HepG2 (cell line): ENCODE data around the gene HHIPL1. TPM values are rescaled to one million over a fixed set of nuclear protein-coding genes. Genes with fewer than 3 reads are reported as not detected.

Source experiments
- ATAC-seq: fragments of 200-7000 bp; cut with Tn5 transposase; 3 replicates; pipeline ENCODE4 v1.9.1; 2020; ENCODE audit warnings: mild to moderate bottlenecking, moderate library complexity
- BruUV-seq: library from RNA; stranded (reverse); fragments of 400-500 nt; replicated peaks from 2 replicates; lab custom pipeline; 2021; lab: Mats Ljungman, UMichigan
- CTCF ChIA-PET: fragments of 300-600 bp; formaldehyde crosslinking; extraction: SDS; loops from one replicate; lab custom pipeline; 2021; ENCODE audit warnings: low total read pairs, inconsistent platforms, low intra/inter-chr PET ratio; lab: Yijun Ruan, JAX
- POLR2A ChIA-PET: fragments of 350-600 bp; sonication (Branson Sonifier 250); formaldehyde crosslinking; loops from one replicate; lab custom pipeline; 2020; ENCODE audit warnings: antibody characterized with exemption, inconsistent platforms; lab: Yijun Ruan, JAX
- DNase-seq: peaks from one replicate; pipeline ENCODE4 v3.0.0-alpha.2; 2015; ENCODE audit warnings: low spot score
- FAIRE-seq: peaks from 3 replicates; lab custom pipeline; 2011; peaks lifted over from hg19 to GRCh38; lab: Jason Lieb, UNC
- H2AFZ ChIP-seq: one replicate; pipeline ENCODE4 v1.6.1; 2011; ENCODE audit warnings: low read length, inconsistent platforms
- H3K27ac ChIP-seq: fragments of 300-600 bp; 3 replicates; pipeline ENCODE4 v1.8.0; 2011; ENCODE audit warnings: mixed run types, mild to moderate bottlenecking, mixed read lengths, low read length, inconsistent platforms; ENCODE audit not compliant: insufficient read depth; ENCODE audit errors: extremely low read length
- H3K27me3 ChIP-seq, 2 experiments: fragments of 200-600 bp in 1 of 2; 2 replicates in 1 of 2; 3 replicates in 1 of 2; pipeline versions ENCODE4 v1.6.0 to v1.8.0; 2011; ENCODE audit warnings: low read length in 2 of 2, mild to moderate bottlenecking in 2 of 2, moderate library complexity in 2 of 2, inconsistent platforms in 1 of 2; ENCODE audit not compliant: insufficient read depth in 2 of 2, control insufficient read depth in 1 of 2
- H3K36me3 ChIP-seq, 2 experiments: fragments of 200-600 bp in 1 of 2; replicated peaks in 1 of 2; 2 replicates in 1 of 2; 3 replicates in 1 of 2; pipeline versions ENCODE4 v1.5.1 to v1.8.0; 2011; ENCODE audit warnings: low read length in 2 of 2, inconsistent platforms in 1 of 2; ENCODE audit not compliant: insufficient read depth in 2 of 2, control insufficient read depth in 1 of 2
- H3K4me1 ChIP-seq: 2 replicates; pipeline ENCODE4 v1.5.1; 2012; ENCODE audit warnings: low read length, inconsistent platforms; ENCODE audit not compliant: insufficient read depth
- H3K4me2 ChIP-seq: 2 replicates; pipeline ENCODE4 v1.6.0; 2011; ENCODE audit warnings: low read depth, low read length, inconsistent platforms
- H3K4me3 ChIP-seq, 3 experiments: fragments of 200-600 bp in 1 of 3; sonication (generic), shearing (Covaris generic) in 1 of 3; replicated peaks in 1 of 3; 2 replicates each; pipeline ENCODE4 v1.5.1; 2011 to 2016; ENCODE audit warnings: low read length in 3 of 3, inconsistent platforms in 2 of 3, low read depth in 2 of 3, mild to moderate bottlenecking in 2 of 3, control low read depth in 1 of 3, mixed read lengths in 1 of 3; ENCODE audit not compliant: insufficient read depth in 1 of 3
- H3K79me2 ChIP-seq: one replicate; pipeline ENCODE4 v1.6.1; 2011; ENCODE audit warnings: low read length, inconsistent platforms; ENCODE audit not compliant: insufficient read depth
- H3K9ac ChIP-seq: 2 replicates; pipeline ENCODE4 v1.6.0; 2011; ENCODE audit warnings: mild to moderate bottlenecking, low read depth, low read length, inconsistent platforms; ENCODE audit not compliant: insufficient read depth
- H3K9me3 ChIP-seq: 2 replicates; pipeline ENCODE4 v1.5.1; 2012; ENCODE audit warnings: mild to moderate bottlenecking, low read length
- H4K20me1 ChIP-seq: 2 replicates; pipeline ENCODE4 v1.6.0; 2011; ENCODE audit warnings: inconsistent platforms, mild to moderate bottlenecking, low read length, moderate library complexity; ENCODE audit not compliant: insufficient read depth
- SATB2 ChIP-seq: sonication (generic); formaldehyde crosslinking; IDR thresholded peaks from 2 replicates; pipeline ENCODE4 v1.5.0; 2020; ENCODE audit warnings: missing genetic modification reagents
- SMYD3 ChIP-seq: sonication (generic); formaldehyde crosslinking; IDR thresholded peaks from 2 replicates; pipeline ENCODE4 v1.8.1; 2023; ENCODE audit warnings: mild to moderate bottlenecking, missing genetic modification reagents
- ZNF451 ChIP-seq: sonication (generic); formaldehyde crosslinking; IDR thresholded peaks from 2 replicates; pipeline ENCODE4 v1.5.0; 2020; ENCODE audit warnings: mild to moderate bottlenecking, missing genetic modification reagents
- ZNF577 ChIP-seq: sonication (generic); formaldehyde crosslinking; IDR thresholded peaks from 2 replicates; pipeline ENCODE4 v1.4.0; 2020; ENCODE audit warnings: mild to moderate bottlenecking, low read depth, missing genetic modification reagents, borderline replicate concordance
- ZSCAN30 ChIP-seq: sonication (generic); formaldehyde crosslinking; IDR thresholded peaks from 2 replicates; pipeline ENCODE4 v1.5.0; 2020; ENCODE audit warnings: mild to moderate bottlenecking, missing genetic modification reagents
- WGBS: methylation state at CpG from one replicate; pipeline ENCODE4 v1.1.6; 2017; ENCODE audit warnings: low lambda C conversion rate; 5-methylcytosine and 5-hydroxymethylcytosine counted together
- in situ Hi-C: cut with HindIII; loops from 2 replicates; pipeline ENCODE4 v1.10.0; 2017; ENCODE audit warnings: low pct_unique_long_range_greater_than_20kb; ENCODE audit not compliant: extremely low pct_ligation_motif_present
- intact Hi-C: fragments of 100-400 bp; cut with micrococcal nuclease; formaldehyde crosslinking; loops from one replicate; pipeline ENCODE4 v1.10.0; 2022; ENCODE audit not compliant: unreplicated experiment
- polyA plus RNA-seq, 8 experiments: library from polyadenylated mRNA; depleted of rRNA in 3 of 8; stranded (reverse) in 7 of 8; unstranded in 1 of 8; fragments of >200 nt; fragmentation: Illumina TruSeq in 4 of 8; extraction: Trizol in 4 of 8; gene quantifications; 2 replicates each; pipeline versions ENCODE4 v1.2.1 to v1.2.3, GENCODE V29; 2011 to 2016; ENCODE audit warnings: low read depth in 4 of 8, missing spikeins in 1 of 8, mixed read lengths in 1 of 8; ENCODE audit not compliant: insufficient read depth in 1 of 8
- total RNA-seq, 5 experiments: library from RNA; depleted of rRNA; stranded (reverse); fragments of >200 nt; fragmentation: Illumina TruSeq; extraction: Trizol; gene quantifications; 2 replicates each; pipeline ENCODE4 v1.2.3, GENCODE V29; 2016; ENCODE audit warnings: low read depth in 1 of 5
- TF ChIP-seq, protein P1 (sequence below): sonication (generic); formaldehyde crosslinking; IDR thresholded peaks from 2 replicates; pipeline ENCODE4 v1.4.0; 2020; ENCODE audit warnings: missing genetic modification reagents, borderline replicate concordance

The HHIPL1 gene
- total and polyA plus RNA-seq, 2 of the 13 experiments (the other 11 are each of a cell fraction or from before 2014, with no cell fraction given) = not detected

DNA sequence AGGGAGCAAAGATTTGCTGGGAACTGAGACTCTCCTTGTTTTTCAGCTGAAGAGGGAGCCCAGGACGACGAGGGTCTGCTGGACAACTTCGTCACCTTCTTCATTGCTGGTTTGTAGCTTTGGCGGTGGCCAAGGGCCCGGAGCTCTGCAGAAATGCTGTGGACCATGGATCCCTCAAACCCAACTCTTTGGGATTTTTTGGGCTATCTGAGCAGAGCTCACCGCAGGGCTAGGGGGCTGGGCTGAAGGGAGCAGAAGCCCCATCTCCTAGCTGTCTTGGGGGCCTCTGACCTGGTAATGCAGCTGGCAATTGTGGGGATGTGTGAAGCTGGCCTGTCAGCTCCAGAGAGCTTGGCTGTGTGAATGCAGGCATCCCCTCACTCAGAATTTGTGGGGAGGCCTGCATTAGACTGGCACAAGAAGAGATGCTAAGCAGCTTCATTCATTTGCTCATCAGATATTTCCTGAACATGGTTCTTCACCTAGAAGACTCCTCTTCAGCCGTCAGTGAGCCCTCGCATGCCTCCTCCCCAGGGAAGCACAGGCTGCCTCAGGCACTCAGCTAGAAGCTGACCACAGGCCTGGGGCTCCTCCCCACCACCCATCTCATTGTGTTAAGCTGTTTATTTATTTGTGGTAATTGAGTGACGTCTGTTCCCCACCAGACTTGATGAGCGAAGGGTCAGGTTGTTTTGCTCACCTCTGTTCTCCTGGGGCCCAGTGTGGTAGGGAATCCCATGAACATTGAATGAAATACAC, 71.3 kb downstream of the HHIPL1 start (continued):
- TF ChIP-seq, protein P1, sequence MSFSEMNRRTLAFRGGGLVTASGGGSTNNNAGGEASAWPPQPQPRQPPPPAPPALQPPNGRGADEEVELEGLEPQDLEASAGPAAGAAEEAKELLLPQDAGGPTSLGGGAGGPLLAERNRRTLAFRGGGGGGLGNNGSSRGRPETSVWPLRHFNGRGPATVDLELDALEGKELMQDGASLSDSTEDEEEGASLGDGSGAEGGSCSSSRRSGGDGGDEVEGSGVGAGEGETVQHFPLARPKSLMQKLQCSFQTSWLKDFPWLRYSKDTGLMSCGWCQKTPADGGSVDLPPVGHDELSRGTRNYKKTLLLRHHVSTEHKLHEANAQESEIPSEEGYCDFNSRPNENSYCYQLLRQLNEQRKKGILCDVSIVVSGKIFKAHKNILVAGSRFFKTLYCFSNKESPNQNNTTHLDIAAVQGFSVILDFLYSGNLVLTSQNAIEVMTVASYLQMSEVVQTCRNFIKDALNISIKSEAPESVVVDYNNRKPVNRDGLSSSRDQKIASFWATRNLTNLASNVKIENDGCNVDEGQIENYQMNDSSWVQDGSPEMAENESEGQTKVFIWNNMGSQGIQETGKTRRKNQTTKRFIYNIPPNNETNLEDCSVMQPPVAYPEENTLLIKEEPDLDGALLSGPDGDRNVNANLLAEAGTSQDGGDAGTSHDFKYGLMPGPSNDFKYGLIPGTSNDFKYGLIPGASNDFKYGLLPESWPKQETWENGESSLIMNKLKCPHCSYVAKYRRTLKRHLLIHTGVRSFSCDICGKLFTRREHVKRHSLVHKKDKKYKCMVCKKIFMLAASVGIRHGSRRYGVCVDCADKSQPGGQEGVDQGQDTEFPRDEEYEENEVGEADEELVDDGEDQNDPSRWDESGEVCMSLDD (CRISPR knock-in tag) = no peak
- TF ChIP-seq ZNF577 = no peak
- no peak for TF ChIP-seq SATB2 (CRISPR knock-in tag)
- no peak for TF ChIP-seq ZSCAN30

DNA sequence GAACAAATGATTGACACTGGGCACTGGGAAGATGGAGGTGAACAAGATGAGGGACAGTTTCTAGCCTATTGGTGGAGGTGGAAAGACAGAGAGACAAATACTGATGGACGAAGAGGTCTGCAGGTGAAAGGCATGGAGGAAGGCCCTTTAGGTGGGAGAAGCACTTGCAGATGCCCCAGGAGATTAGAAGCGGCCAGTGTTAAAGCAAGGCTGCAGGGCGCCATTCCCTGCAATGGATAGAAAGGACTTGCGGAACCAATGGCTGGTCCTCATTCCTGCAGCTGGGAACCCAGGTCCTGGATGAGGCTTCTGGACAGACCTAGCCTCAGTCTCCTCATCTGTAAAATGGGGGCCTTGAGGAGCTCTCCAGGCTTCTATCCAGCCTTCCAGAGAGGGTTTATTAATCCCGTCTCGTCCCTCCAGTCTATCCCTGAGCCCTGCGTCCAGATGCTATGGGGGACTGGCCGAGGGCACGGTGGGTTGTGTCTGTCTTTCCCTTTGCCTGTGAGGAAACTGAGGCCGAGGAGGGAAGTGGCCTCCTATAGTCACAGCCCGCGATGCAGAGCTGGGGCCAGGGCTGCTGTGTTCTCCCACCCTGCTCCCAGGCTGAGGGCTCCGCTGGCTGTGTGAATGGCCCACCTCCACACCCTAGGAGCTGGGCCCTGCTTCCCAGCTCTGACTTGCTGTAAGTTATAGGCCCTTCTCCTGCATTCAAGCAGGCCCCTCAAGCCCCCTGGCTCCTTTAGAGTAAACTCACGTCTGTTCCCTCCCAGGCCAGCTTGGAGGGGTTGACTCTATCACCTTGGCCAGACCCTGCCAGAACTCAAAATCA, 72.1 kb downstream of the HHIPL1 start:
- WGBS = 61% methylated on average over 10 of the region's 14 CpGs
- no peak for FAIRE-seq
- in situ Hi-C loops = no loop called here

More for the DNA sequence above, 72.1 kb downstream of the HHIPL1 start:
- no peak overlapping the region for H3K4me2 ChIP-seq
- intact Hi-C loops = no loop called here
- no peaks in the 10 kb centered on the region for H3K4me1 ChIP-seq
- no peaks in the 10 kb centered on the region for H3K9me3 ChIP-seq
- H3K4me3 ChIP-seq = no peak overlapping the region
- BruUV-seq = no TSS peak
- no peak overlapping the region for H2AFZ ChIP-seq
- CTCF ChIA-PET = no interaction called here
- H3K27me3 ChIP-seq = peaks cover 2 to 9% of the 10 kb centered on the region in 2 experiments; a peak in 3 of 5 replicates
- no peak for TF ChIP-seq SMYD3 (CRISPR knock-in tag)
- no peak for TF ChIP-seq ZNF451
- H4K20me1 ChIP-seq = no peaks in the 10 kb centered on the region
- no peak overlapping the region for H3K27ac ChIP-seq
- POLR2A ChIA-PET = no interaction called here
- H3K79me2 ChIP-seq = no peaks in the 10 kb centered on the region
- ATAC-seq = no peak
- no peak overlapping the region for H3K9ac ChIP-seq
- no peak for DNase-seq
- no peaks in the 10 kb centered on the region for H3K36me3 ChIP-seq
